IMR-90 (cell line): ENCODE results near the gene SV2B. TPM values are rescaled to one million over a fixed set of nuclear protein-coding genes. Genes with fewer than 3 reads are reported as not detected.

Experiments
- ATAC-seq: fragments of 200-7000 bp; cut with Tn5 transposase; 2 replicates; pipeline ENCODE4 v1.9.1; 2020; ENCODE audit warnings: low read depth, mild to moderate bottlenecking, moderate library complexity
- BruUV-seq: library from RNA; stranded (reverse); fragments of 400-500 nt; replicated peaks from 2 replicates; lab custom pipeline; 2021; lab: Mats Ljungman, UMichigan
- CTCF ChIA-PET: fragments of 300-600 bp; formaldehyde crosslinking; extraction: SDS; loops from one replicate; lab custom pipeline; 2021; ENCODE audit warnings: antibody characterized with exemption; lab: Yijun Ruan, JAX
- POLR2A ChIA-PET: fragments of 300-600 bp; sonication (Branson Sonifier 250); formaldehyde crosslinking; loops from one replicate; lab custom pipeline; 2022; ENCODE audit warnings: antibody characterized with exemption; ENCODE audit not compliant: unreplicated experiment; lab: Charles Lee
- DNase-seq: peaks from one replicate; pipeline ENCODE4 v3.0.0; 2013
- H2AFZ ChIP-seq: replicated peaks from 2 replicates; pipeline ENCODE3; 2013; ENCODE audit warnings: low read length, mild to moderate bottlenecking; ENCODE audit not compliant: poor library complexity
- H2AK5ac ChIP-seq: 2 replicates; pipeline ENCODE4 v1.6.1; 2013; ENCODE audit warnings: low read depth, low read length, inconsistent platforms
- H2AK9ac ChIP-seq: replicated peaks from 2 replicates; pipeline ENCODE3; 2013; ENCODE audit warnings: mild to moderate bottlenecking, low read depth, low read length, moderate library complexity; ENCODE audit not compliant: poor library complexity
- H2BK120ac ChIP-seq: 2 replicates; pipeline ENCODE4 v1.6.1; 2013; ENCODE audit warnings: low read depth, low read length, inconsistent platforms
- H2BK15ac ChIP-seq: 3 replicates; pipeline ENCODE4 v1.6.1; 2013; ENCODE audit warnings: low read depth, low read length, inconsistent platforms
- H2BK20ac ChIP-seq: 2 replicates; pipeline ENCODE4 v1.6.1; 2013; ENCODE audit warnings: low read depth, mild to moderate bottlenecking, inconsistent platforms, low read length, moderate library complexity
- H2BK5ac ChIP-seq: 2 replicates; pipeline ENCODE4 v1.6.1; 2013; ENCODE audit warnings: mild to moderate bottlenecking, low read depth, low read length, inconsistent platforms; ENCODE audit not compliant: poor library complexity, severe bottlenecking
- H3K14ac ChIP-seq: replicated peaks from 2 replicates; pipeline ENCODE4 v1.6.1; 2013; ENCODE audit warnings: low read depth, low read length, inconsistent platforms
- H3K18ac ChIP-seq: 2 replicates; pipeline ENCODE4 v1.6.1; 2013; ENCODE audit warnings: low read depth, low read length, control low read depth
- H3K23ac ChIP-seq: 2 replicates; pipeline ENCODE4 v1.6.1; 2013; ENCODE audit warnings: low read depth, low read length, inconsistent platforms
- H3K27ac ChIP-seq: 2 replicates; pipeline ENCODE4 v1.5.1; 2013; ENCODE audit warnings: mild to moderate bottlenecking, control low read depth, low read length; ENCODE audit not compliant: insufficient read depth
- H3K27me3 ChIP-seq: 2 replicates; pipeline ENCODE4 v1.6.1; 2013; ENCODE audit warnings: low read length; ENCODE audit not compliant: control insufficient read depth, insufficient read depth
- H3K36me3 ChIP-seq: 2 replicates; pipeline ENCODE4 v1.6.1; 2013; ENCODE audit warnings: low read length, mixed read lengths; ENCODE audit not compliant: control insufficient read depth, insufficient read depth
- H3K4ac ChIP-seq: 2 replicates; pipeline ENCODE4 v1.6.1; 2013; ENCODE audit warnings: low read depth, low read length, inconsistent platforms
- H3K4me1 ChIP-seq: 2 replicates; pipeline ENCODE4 v1.6.1; 2013; ENCODE audit warnings: low read length, mixed read lengths; ENCODE audit not compliant: control insufficient read depth, insufficient read depth
- H3K4me2 ChIP-seq: 2 replicates; pipeline ENCODE4 v1.6.1; 2013; ENCODE audit warnings: low read depth, mild to moderate bottlenecking, control low read depth, low read length, moderate library complexity
- H3K4me3 ChIP-seq: 2 replicates; pipeline ENCODE4 v1.5.1; 2013; ENCODE audit warnings: low read depth, mild to moderate bottlenecking, control low read depth, low read length, moderate library complexity; ENCODE audit not compliant: insufficient read depth
- H3K56ac ChIP-seq: 2 replicates; pipeline ENCODE4 v1.6.1; 2013; ENCODE audit warnings: low read length, inconsistent platforms; ENCODE audit not compliant: insufficient read depth; ENCODE audit errors: extremely low read depth
- H3K79me1 ChIP-seq, 2 experiments: 2 replicates each; pipeline ENCODE4 v1.6.1; 2013; ENCODE audit warnings: low read length in 2 of 2, inconsistent platforms in 1 of 2, low read depth in 1 of 2
- H3K9ac ChIP-seq: 2 replicates; pipeline ENCODE4 v1.6.1; 2013; ENCODE audit warnings: low read depth, low read length, control low read depth
- H3K9me1 ChIP-seq: 2 replicates; pipeline ENCODE4 v1.6.1; 2013; ENCODE audit warnings: low read length, inconsistent platforms; ENCODE audit not compliant: insufficient read depth
- H3K9me3 ChIP-seq: 2 replicates; pipeline ENCODE4 v1.6.1; 2013; ENCODE audit warnings: low read length; ENCODE audit not compliant: control insufficient read depth, insufficient read depth
- H4K20me1 ChIP-seq: 2 replicates; pipeline ENCODE4 v1.6.1; 2013; ENCODE audit warnings: low read length, inconsistent platforms; ENCODE audit not compliant: insufficient read depth
- H4K5ac ChIP-seq: 2 replicates; pipeline ENCODE4 v1.6.1; 2013; ENCODE audit warnings: mild to moderate bottlenecking, low read depth, low read length, control low read depth
- H4K8ac ChIP-seq, 2 experiments: 2 replicates each; pipeline ENCODE4 v1.6.1; 2013; ENCODE audit warnings: low read depth in 2 of 2, low read length in 2 of 2, control low read depth in 1 of 2, inconsistent platforms in 1 of 2
- H4K91ac ChIP-seq: 2 replicates; pipeline ENCODE4 v1.6.1; 2013; ENCODE audit warnings: low read depth, low read length, inconsistent platforms; ENCODE audit not compliant: insufficient read depth
- BHLHE40 ChIP-seq: fragments of 150-350 bp; IDR thresholded peaks from 2 replicates; pipeline ENCODE4 v1.6.1; 2016; ENCODE audit warnings: mild to moderate bottlenecking, low read depth, low read length
- CEBPB ChIP-seq: IDR thresholded peaks from 2 replicates; pipeline ENCODE4 v1.6.1; 2012; ENCODE audit warnings: low read depth, low read length, improper control_type of control experiment
- CHD1 ChIP-seq: IDR thresholded peaks from 2 replicates; pipeline ENCODE4 v1.6.1; 2012; ENCODE audit warnings: low read depth, low read length, improper control_type of control experiment
- ELK1 ChIP-seq: fragments of 150-350 bp; IDR thresholded peaks from 2 replicates; pipeline ENCODE4 v1.6.1; 2016; ENCODE audit warnings: low read depth, mild to moderate bottlenecking, low read length, moderate library complexity, borderline replicate concordance
- MAZ ChIP-seq: IDR thresholded peaks from 2 replicates; pipeline ENCODE4 v1.6.1; 2012; ENCODE audit warnings: low read depth, mild to moderate bottlenecking, low read length, improper control_type of control experiment, moderate library complexity, borderline replicate concordance
- RAD21 ChIP-seq: IDR thresholded peaks from 2 replicates; pipeline ENCODE4 v1.6.1; 2012; ENCODE audit warnings: low read length, improper control_type of control experiment
- RCOR1 ChIP-seq: IDR thresholded peaks from 2 replicates; pipeline ENCODE4 v1.6.1; 2012; ENCODE audit warnings: mild to moderate bottlenecking, low read length, improper control_type of control experiment; ENCODE audit not compliant: insufficient replicate concordance
- WGBS, 2 experiments: methylation state at CpG; one replicate each; pipeline versions ENCODE4 v1.1.5 to v1.1.7; 2013; ENCODE audit warnings: missing lambda C conversion rate in 2 of 2; ENCODE audit not compliant: insufficient read length in 1 of 2; ENCODE audit errors: extremely low coverage in 2 of 2; 5-methylcytosine and 5-hydroxymethylcytosine counted together
- dilution Hi-C: fragments of 300-500 bp; cut with HindIII; formaldehyde crosslinking; loops from one replicate; pipeline ENCODE4 v1.14.3; 2018; ENCODE audit warnings: low sequenced_read_pairs; ENCODE audit not compliant: unreplicated experiment
- in situ Hi-C: fragments of 300-500 bp; cut with MboI; formaldehyde crosslinking; loops from 3 replicates; pipeline ENCODE4 v1.14.3; 2019; ENCODE audit warnings: low sequenced_read_pairs, inconsistent platforms, mixed read lengths
- intact Hi-C: fragments of 100-400 bp; cut with micrococcal nuclease; formaldehyde crosslinking; loops from 2 replicates; pipeline ENCODE4 v1.10.0; 2022
- polyA plus RNA-seq, 3 experiments: library from polyadenylated mRNA; depleted of rRNA; stranded (reverse); fragments of >200 nt; gene quantifications; 2 replicates each; pipeline ENCODE4 v1.2.3, GENCODE V29; 2012; ENCODE audit warnings: low replicate concordance in 1 of 3
- total RNA-seq: library from RNA; depleted of rRNA; stranded (reverse); fragments of >200 nt; gene quantifications from 2 replicates; pipeline ENCODE4 v1.2.3, GENCODE V29; 2012

SV2B gene
- total and polyA plus RNA-seq, 2 of the 4 experiments (the other 2 are of a cell fraction): not detected

- Histone ChIP-seq H3K4ac (no peak overlapping the region), H3K4me3 (no peak overlapping the region), H2AK5ac (no peak overlapping the region), H3K9ac (no peak overlapping the region), H3K27me3 (peaks cover 7% of the 10 kb centered on the region; the same call in 1 of the 2 replicates), H3K4me1 (peaks cover 2% of the 10 kb centered on the region; the same call in 1 of the 2 replicates), H4K20me1 (no peaks in the 10 kb centered on the region), H3K18ac (no peak overlapping the region), H2BK15ac (no peak overlapping the region), H3K79me1 (no peaks in the 10 kb centered on the region), H2AFZ (no peak overlapping the region), H4K91ac (no peak overlapping the region), H3K14ac (no peak overlapping the region), H2BK5ac (no peak overlapping the region), H2BK20ac (no peak overlapping the region), H4K5ac (no peak overlapping the region), H3K9me1 (no peaks in the 10 kb centered on the region), H3K4me2 (no peak overlapping the region), H3K36me3 (no peaks in the 10 kb centered on the region), H2AK9ac (no peak overlapping the region), H2BK120ac (no peak overlapping the region), H3K9me3 (no peaks in the 10 kb centered on the region), H3K27ac (no peak overlapping the region), H3K23ac (no peak overlapping the region), H4K8ac (no peak overlapping the region), H3K56ac (no peak overlapping the region)
- BruUV-seq: no TSS peak
- dilution Hi-C loops (loop anchor here (25.0 kb wide), 1 partner anchor 197 kb away; no protein-coding TSS in a partner anchor), in situ Hi-C loops (no loop called here), intact Hi-C loops (no loop called here)
- ATAC-seq: no peak
- DNase-seq: no peak
- no CpG with 5 or more reads among the region's 3 CpGs for WGBS, 2 experiments
- TF ChIP-seq RAD21 (no peak), ELK1 (no peak), CEBPB (no peak), BHLHE40 (no peak), MAZ (no peak), RCOR1 (no peak), CHD1 (no peak)
- ChIA-PET CTCF (no interaction called here), POLR2A (no interaction called here)
Measured at GRCh38 chr15:91259077-91259476, 159.0 kb downstream of the SV2B start.
